ENCODE measurements around the gene HSF2BP.
"Not testable (repeated sequence)": the region's sequence is repeated elsewhere in the genome, so short reads cannot be mapped to it uniquely, and the experiment has no call there.

Gene HSF2BP

GRCh38 chr21:43585514-43585913, 73.8 kb downstream of the HSF2BP start:
- Histone ChIP-seq H3K27me3 (ENCODE audit: control insufficient read depth, insufficient read depth, low read length) (no peaks in the 10 kb centered on the region), H3K9me3 (replicated peaks; ENCODE audit: low read length) (no peaks in the 10 kb centered on the region), H3K4me3 (ENCODE audit: low read length) (no peak overlapping the region), H3K9ac (ENCODE audit: low read depth, low read length) (peak overlapping the region; percentile 84), H3K4me2 (ENCODE audit: low read length) (peak overlapping the region; percentile 43), H3K36me3 (ENCODE audit: insufficient read depth, low read length) (no peaks in the 10 kb centered on the region), H3K4me1 (ENCODE audit: control insufficient read depth, insufficient read depth, low read length) (peaks cover 48% of the 10 kb centered on the region)

GRCh38 chr21:43581453-43581852, 77.8 kb downstream of the HSF2BP start:
- H3K4me1 ChIP-seq (ENCODE audit: control insufficient read depth, insufficient read depth, low read length): peaks cover 16% of the 10 kb centered on the region
- no peaks in the 10 kb centered on the region for H3K27me3 ChIP-seq (ENCODE audit: control insufficient read depth, insufficient read depth, low read length)
- no peak overlapping the region for H3K4me3 ChIP-seq (ENCODE audit: low read length)
- H3K36me3 ChIP-seq (ENCODE audit: insufficient read depth, low read length): no peaks in the 10 kb centered on the region
- H3K9me3 ChIP-seq (replicated peaks; ENCODE audit: low read length): no peaks in the 10 kb centered on the region
- no peak overlapping the region for H3K4me2 ChIP-seq (ENCODE audit: low read length)
- H3K9ac ChIP-seq (ENCODE audit: low read depth, low read length): peak overlapping the region; percentile 35

- Histone ChIP-seq H3K9ac (ENCODE audit: low read depth, low read length) (no peak overlapping the region), H3K4me3 (ENCODE audit: low read length) (no peak overlapping the region), H3K4me2 (ENCODE audit: low read length) (no peak overlapping the region), H3K4me1 (ENCODE audit: control insufficient read depth, insufficient read depth, low read length) (peaks cover 3% of the 10 kb centered on the region), H3K27me3 (ENCODE audit: control insufficient read depth, insufficient read depth, low read length) (no peaks in the 10 kb centered on the region), H3K9me3 (replicated peaks; ENCODE audit: low read length) (no peaks in the 10 kb centered on the region), H3K36me3 (ENCODE audit: insufficient read depth, low read length) (no peaks in the 10 kb centered on the region)
These were observed 80.5 kb downstream of the HSF2BP start for GRCh38 chr21:43578677-43579303.

- no peaks in the 10 kb centered on the region for H3K36me3 ChIP-seq (ENCODE audit: insufficient read depth, low read length)
- H3K9ac ChIP-seq (ENCODE audit: low read depth, low read length): no peak overlapping the region
- H3K9me3 ChIP-seq (replicated peaks; ENCODE audit: low read length): no peaks in the 10 kb centered on the region
- no peak overlapping the region for H3K4me3 ChIP-seq (ENCODE audit: low read length)
- H3K4me2 ChIP-seq (ENCODE audit: low read length): no peak overlapping the region
- H3K4me1 ChIP-seq (ENCODE audit: control insufficient read depth, insufficient read depth, low read length): peaks cover 13% of the 10 kb centered on the region
- H3K27me3 ChIP-seq (ENCODE audit: control insufficient read depth, insufficient read depth, low read length): no peaks in the 10 kb centered on the region
These were observed 83.8 kb downstream of the HSF2BP start for GRCh38 chr21:43575473-43575844.

GRCh38 chr21:43574741-43575472, 84.4 kb downstream of the HSF2BP start:
- Histone ChIP-seq H3K4me1 (ENCODE audit: control insufficient read depth, insufficient read depth, low read length) (peaks cover 13% of the 10 kb centered on the region), H3K9ac (ENCODE audit: low read depth, low read length) (no peak overlapping the region), H3K4me2 (ENCODE audit: low read length) (no peak overlapping the region), H3K27me3 (ENCODE audit: control insufficient read depth, insufficient read depth, low read length) (no peaks in the 10 kb centered on the region), H3K9me3 (replicated peaks; ENCODE audit: low read length) (no peaks in the 10 kb centered on the region), H3K36me3 (ENCODE audit: insufficient read depth, low read length) (no peaks in the 10 kb centered on the region), H3K4me3 (ENCODE audit: low read length) (no peak overlapping the region)

GRCh38 chr21:43573921-43574320, 85.4 kb downstream of the HSF2BP start:
- no peaks in the 10 kb centered on the region for H3K9me3 ChIP-seq (replicated peaks; ENCODE audit: low read length)
- H3K27me3 ChIP-seq (ENCODE audit: control insufficient read depth, insufficient read depth, low read length): no peaks in the 10 kb centered on the region
- no peak overlapping the region for H3K4me2 ChIP-seq (ENCODE audit: low read length)
- H3K9ac ChIP-seq (ENCODE audit: low read depth, low read length): no peak overlapping the region
- peaks cover 10% of the 10 kb centered on the region for H3K4me1 ChIP-seq (ENCODE audit: control insufficient read depth, insufficient read depth, low read length)
- no peak overlapping the region for H3K4me3 ChIP-seq (ENCODE audit: low read length)
- H3K36me3 ChIP-seq (ENCODE audit: insufficient read depth, low read length): no peaks in the 10 kb centered on the region

- H3K9ac ChIP-seq (ENCODE audit: low read depth, low read length): no peak overlapping the region
- H3K4me1 ChIP-seq (ENCODE audit: control insufficient read depth, insufficient read depth, low read length): peaks cover 10% of the 10 kb centered on the region
These were observed 86.8 kb downstream of the HSF2BP start for GRCh38 chr21:43572446-43572845.

GRCh38 chr21:43571976-43572375, 87.3 kb downstream of the HSF2BP start:
- Histone ChIP-seq H3K9me3 (replicated peaks; ENCODE audit: low read length) (no peaks in the 10 kb centered on the region), H3K36me3 (ENCODE audit: insufficient read depth, low read length) (no peaks in the 10 kb centered on the region), H3K27me3 (ENCODE audit: control insufficient read depth, insufficient read depth, low read length) (no peaks in the 10 kb centered on the region), H3K9ac (ENCODE audit: low read depth, low read length) (no peak overlapping the region), H3K4me2 (ENCODE audit: low read length) (no peak overlapping the region), H3K4me1 (ENCODE audit: control insufficient read depth, insufficient read depth, low read length) (peaks cover 10% of the 10 kb centered on the region), H3K4me3 (ENCODE audit: low read length) (no peak overlapping the region)

More at GRCh38 chr21:43572446-43572845, 86.8 kb downstream of the HSF2BP start:
- H3K36me3 ChIP-seq (ENCODE audit: insufficient read depth, low read length): no peaks in the 10 kb centered on the region
- no peak overlapping the region for H3K4me2 ChIP-seq (ENCODE audit: low read length)
- no peaks in the 10 kb centered on the region for H3K9me3 ChIP-seq (replicated peaks; ENCODE audit: low read length)
- no peak overlapping the region for H3K4me3 ChIP-seq (ENCODE audit: low read length)
- no peaks in the 10 kb centered on the region for H3K27me3 ChIP-seq (ENCODE audit: control insufficient read depth, insufficient read depth, low read length)

- not testable (repeated sequence) for H3K9me3 ChIP-seq (replicated peaks; ENCODE audit: low read length); H3K4me3 ChIP-seq (ENCODE audit: low read length); H3K36me3 ChIP-seq (ENCODE audit: insufficient read depth, low read length); H3K9ac ChIP-seq (ENCODE audit: low read depth, low read length); H3K27me3 ChIP-seq (ENCODE audit: control insufficient read depth, insufficient read depth, low read length); H3K4me1 ChIP-seq (ENCODE audit: control insufficient read depth, insufficient read depth, low read length); H3K4me2 ChIP-seq (ENCODE audit: low read length)
These were observed 89.1 kb downstream of the HSF2BP start for GRCh38 chr21:43570195-43570594.

- H3K4me3 ChIP-seq (ENCODE audit: low read length); H3K4me1 ChIP-seq (ENCODE audit: control insufficient read depth, insufficient read depth, low read length); H3K36me3 ChIP-seq (ENCODE audit: insufficient read depth, low read length); H3K4me2 ChIP-seq (ENCODE audit: low read length); H3K9me3 ChIP-seq (replicated peaks; ENCODE audit: low read length); H3K27me3 ChIP-seq (ENCODE audit: control insufficient read depth, insufficient read depth, low read length); H3K9ac ChIP-seq (ENCODE audit: low read depth, low read length): not testable (repeated sequence)
These were observed 96.8 kb downstream of the HSF2BP start for GRCh38 chr21:43562451-43562850.

- H3K4me3 ChIP-seq (ENCODE audit: low read length); H3K4me1 ChIP-seq (ENCODE audit: control insufficient read depth, insufficient read depth, low read length); H3K9ac ChIP-seq (ENCODE audit: low read depth, low read length); H3K27me3 ChIP-seq (ENCODE audit: control insufficient read depth, insufficient read depth, low read length); H3K4me2 ChIP-seq (ENCODE audit: low read length); H3K9me3 ChIP-seq (replicated peaks; ENCODE audit: low read length); H3K36me3 ChIP-seq (ENCODE audit: insufficient read depth, low read length): not testable (repeated sequence)
These were observed 118.7 kb downstream of the HSF2BP start for GRCh38 chr21:43540561-43540960.

- not testable (repeated sequence) for H3K4me2 ChIP-seq (ENCODE audit: low read length); H3K9me3 ChIP-seq (replicated peaks; ENCODE audit: low read length); H3K27me3 ChIP-seq (ENCODE audit: control insufficient read depth, insufficient read depth, low read length); H3K9ac ChIP-seq (ENCODE audit: low read depth, low read length); H3K36me3 ChIP-seq (ENCODE audit: insufficient read depth, low read length); H3K4me3 ChIP-seq (ENCODE audit: low read length); H3K4me1 ChIP-seq (ENCODE audit: control insufficient read depth, insufficient read depth, low read length)
These were observed 136.7 kb downstream of the HSF2BP start for GRCh38 chr21:43522495-43523131.
